Neural cell (in vitro differentiated cells): ENCODE measurements around the gene DAND5. TPM values are rescaled to one million over a fixed set of nuclear protein-coding genes. Genes with fewer than 3 reads are reported as not detected.

Source experiments
- H2AFZ ChIP-seq: fragments of 200-600, 300-800 bp; sonication (generic), shearing (Covaris generic); 2 replicates; pipeline ENCODE4 v1.6.0; 2014; ENCODE audit warnings: low read depth, mild to moderate bottlenecking, antibody characterized with exemption, low read length, moderate library complexity
- H3F3A ChIP-seq: fragments of 200-600 bp; shearing (Covaris generic); 2 replicates; pipeline ENCODE4 v1.6.1; 2016; ENCODE audit warnings: mild to moderate bottlenecking, moderate library complexity, mixed read lengths, antibody characterized with exemption, low read length; ENCODE audit not compliant: insufficient read depth, poor library complexity, severe bottlenecking
- H3K27ac ChIP-seq: fragments of 200-600, 300-800 bp; sonication (generic), shearing (Covaris generic); 2 replicates; pipeline ENCODE4 v1.5.1; 2014; ENCODE audit warnings: mild to moderate bottlenecking, low read length, moderate library complexity
- H3K27me3 ChIP-seq: fragments of 300-800, 200-600 bp; sonication (generic), shearing (Covaris generic); 2 replicates; pipeline ENCODE4 v1.6.0; 2014; ENCODE audit warnings: mild to moderate bottlenecking, low read depth, low read length, moderate library complexity; ENCODE audit not compliant: insufficient read depth
- H3K36me3 ChIP-seq: fragments of 300-800, 200-600 bp; sonication (generic), shearing (Covaris generic); 2 replicates; pipeline ENCODE4 v1.5.1; 2014; ENCODE audit warnings: mild to moderate bottlenecking, antibody characterized with exemption, low read length, moderate library complexity; ENCODE audit not compliant: insufficient read depth
- H3K4me2 ChIP-seq: fragments of 300-800, 200-600 bp; sonication (generic), shearing (Covaris generic); 2 replicates; pipeline ENCODE4 v1.6.0; 2014; ENCODE audit warnings: mild to moderate bottlenecking, low read length
- H3K4me3 ChIP-seq: fragments of 300-800, 200-600 bp; sonication (generic), shearing (Covaris generic); 2 replicates; pipeline ENCODE4 v1.5.1; 2014; ENCODE audit warnings: mild to moderate bottlenecking, low read length, moderate library complexity
- H3K79me2 ChIP-seq: fragments of 200-600 bp; shearing (Covaris generic); replicated peaks from 2 replicates; pipeline ENCODE4 v1.6.0; 2014; ENCODE audit warnings: mild to moderate bottlenecking, low read length, moderate library complexity; ENCODE audit not compliant: insufficient read depth
- H3K9ac ChIP-seq: fragments of 300-800, 200-600 bp; sonication (generic), shearing (Covaris generic); 2 replicates; pipeline ENCODE4 v1.6.1; 2016; ENCODE audit warnings: mild to moderate bottlenecking, low read length, mixed read lengths
- H3K9me2 ChIP-seq: fragments of 200-600 bp; shearing (Covaris generic); 2 replicates; pipeline ENCODE4 v1.6.1; 2016; ENCODE audit warnings: mild to moderate bottlenecking, low read length, mixed read lengths; ENCODE audit not compliant: insufficient read depth
- H3K9me3 ChIP-seq: fragments of 200-600, 300-800 bp; sonication (generic), shearing (Covaris generic); 2 replicates; pipeline ENCODE4 v1.6.1; 2016; ENCODE audit warnings: mild to moderate bottlenecking, mixed run types, low read length, moderate library complexity, mixed read lengths
- H4K20me1 ChIP-seq: fragments of 200-600 bp; shearing (Covaris generic); 2 replicates; pipeline ENCODE4 v1.6.1; 2016; ENCODE audit warnings: mild to moderate bottlenecking, mixed run types; ENCODE audit not compliant: insufficient read depth
- EP300 ChIP-seq: fragments of 450-650 bp; conservative IDR thresholded peaks from 2 replicates; pipeline ENCODE4 v1.6.1; 2014; ENCODE audit warnings: antibody characterized with exemption, mild to moderate bottlenecking, moderate library complexity; ENCODE audit not compliant: poor library complexity, severe bottlenecking
- EZH2 ChIP-seq: fragments of 200-600, 300-800 bp; shearing (Covaris generic), sonication (generic); IDR thresholded peaks from 2 replicates; pipeline ENCODE4 v1.6.1; 2014; ENCODE audit warnings: antibody characterized with exemption, low read length, borderline replicate concordance, mild to moderate bottlenecking; ENCODE audit not compliant: insufficient read depth, poor library complexity, severe bottlenecking
- MXI1 ChIP-seq: fragments of 450-650 bp; conservative IDR thresholded peaks from 2 replicates; pipeline ENCODE4 v1.6.1; 2014; ENCODE audit warnings: antibody characterized with exemption, mild to moderate bottlenecking; ENCODE audit not compliant: poor library complexity, severe bottlenecking
- POLR2AphosphoS5 ChIP-seq: IDR thresholded peaks from 2 replicates; pipeline ENCODE4 v1.6.1; 2012
- RAD21 ChIP-seq: fragments of 450-650 bp; conservative IDR thresholded peaks from 2 replicates; pipeline ENCODE4 v1.6.1; 2014; ENCODE audit warnings: antibody characterized with exemption, mild to moderate bottlenecking, moderate library complexity
- SMC3 ChIP-seq: fragments of 450-650 bp; conservative IDR thresholded peaks from 2 replicates; pipeline ENCODE4 v1.6.1; 2014; ENCODE audit warnings: antibody characterized with exemption, mild to moderate bottlenecking, moderate library complexity; ENCODE audit not compliant: poor library complexity
- TAF1 ChIP-seq: IDR thresholded peaks from 2 replicates; pipeline ENCODE4 v1.6.1; 2012; ENCODE audit warnings: low read depth
- polyA plus RNA-seq: library from polyadenylated mRNA; depleted of rRNA; stranded (reverse); fragments of >200 nt; gene quantifications from 2 replicates; pipeline ENCODE4 v1.2.3, GENCODE V29; 2014
- TF ChIP-seq, protein P1 (sequence below): IDR thresholded peaks from 2 replicates; pipeline ENCODE4 v1.6.1; 2012; ENCODE audit warnings: borderline replicate concordance
- TF ChIP-seq, protein P2 (sequence below): fragments of 450-650 bp; IDR thresholded peaks from 2 replicates; pipeline ENCODE4 v1.5.1; 2014; ENCODE audit warnings: antibody characterized with exemption, mild to moderate bottlenecking, moderate library complexity; ENCODE audit not compliant: poor library complexity, severe bottlenecking

The DAND5 gene
- polyA plus RNA-seq, 1 donor from 2014 or later: not detected

DNA sequence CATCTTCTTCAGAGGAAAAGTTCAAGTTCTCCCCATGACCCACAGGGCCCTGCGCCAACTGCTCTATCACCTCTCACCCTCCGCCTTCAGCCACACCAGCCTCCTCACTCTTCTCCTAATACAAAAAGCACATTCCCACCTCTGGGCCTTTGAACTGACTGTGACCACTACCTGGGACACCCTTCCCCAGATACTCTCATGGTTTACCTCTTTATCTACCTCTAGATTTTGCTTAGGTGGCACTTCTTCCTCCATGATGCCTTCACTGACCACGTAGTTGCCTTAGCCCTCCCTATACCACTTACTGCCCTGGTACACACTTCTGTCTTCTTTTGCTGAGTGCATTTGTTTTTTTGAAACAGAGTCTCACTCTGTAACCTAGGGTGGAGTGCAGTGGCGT, 46.4 kb upstream of the DAND5 start:
- TF ChIP-seq TAF1 (no peak), MXI1 (no peak), EZH2 (no peak), RAD21 (no peak), SMC3 (no peak), EP300 (no peak), POLR2AphosphoS5 (no peak)
- TF ChIP-seq, protein P1, sequence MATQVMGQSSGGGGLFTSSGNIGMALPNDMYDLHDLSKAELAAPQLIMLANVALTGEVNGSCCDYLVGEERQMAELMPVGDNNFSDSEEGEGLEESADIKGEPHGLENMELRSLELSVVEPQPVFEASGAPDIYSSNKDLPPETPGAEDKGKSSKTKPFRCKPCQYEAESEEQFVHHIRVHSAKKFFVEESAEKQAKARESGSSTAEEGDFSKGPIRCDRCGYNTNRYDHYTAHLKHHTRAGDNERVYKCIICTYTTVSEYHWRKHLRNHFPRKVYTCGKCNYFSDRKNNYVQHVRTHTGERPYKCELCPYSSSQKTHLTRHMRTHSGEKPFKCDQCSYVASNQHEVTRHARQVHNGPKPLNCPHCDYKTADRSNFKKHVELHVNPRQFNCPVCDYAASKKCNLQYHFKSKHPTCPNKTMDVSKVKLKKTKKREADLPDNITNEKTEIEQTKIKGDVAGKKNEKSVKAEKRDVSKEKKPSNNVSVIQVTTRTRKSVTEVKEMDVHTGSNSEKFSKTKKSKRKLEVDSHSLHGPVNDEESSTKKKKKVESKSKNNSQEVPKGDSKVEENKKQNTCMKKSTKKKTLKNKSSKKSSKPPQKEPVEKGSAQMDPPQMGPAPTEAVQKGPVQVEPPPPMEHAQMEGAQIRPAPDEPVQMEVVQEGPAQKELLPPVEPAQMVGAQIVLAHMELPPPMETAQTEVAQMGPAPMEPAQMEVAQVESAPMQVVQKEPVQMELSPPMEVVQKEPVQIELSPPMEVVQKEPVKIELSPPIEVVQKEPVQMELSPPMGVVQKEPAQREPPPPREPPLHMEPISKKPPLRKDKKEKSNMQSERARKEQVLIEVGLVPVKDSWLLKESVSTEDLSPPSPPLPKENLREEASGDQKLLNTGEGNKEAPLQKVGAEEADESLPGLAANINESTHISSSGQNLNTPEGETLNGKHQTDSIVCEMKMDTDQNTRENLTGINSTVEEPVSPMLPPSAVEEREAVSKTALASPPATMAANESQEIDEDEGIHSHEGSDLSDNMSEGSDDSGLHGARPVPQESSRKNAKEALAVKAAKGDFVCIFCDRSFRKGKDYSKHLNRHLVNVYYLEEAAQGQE: no peak
- TF ChIP-seq, protein P2, sequence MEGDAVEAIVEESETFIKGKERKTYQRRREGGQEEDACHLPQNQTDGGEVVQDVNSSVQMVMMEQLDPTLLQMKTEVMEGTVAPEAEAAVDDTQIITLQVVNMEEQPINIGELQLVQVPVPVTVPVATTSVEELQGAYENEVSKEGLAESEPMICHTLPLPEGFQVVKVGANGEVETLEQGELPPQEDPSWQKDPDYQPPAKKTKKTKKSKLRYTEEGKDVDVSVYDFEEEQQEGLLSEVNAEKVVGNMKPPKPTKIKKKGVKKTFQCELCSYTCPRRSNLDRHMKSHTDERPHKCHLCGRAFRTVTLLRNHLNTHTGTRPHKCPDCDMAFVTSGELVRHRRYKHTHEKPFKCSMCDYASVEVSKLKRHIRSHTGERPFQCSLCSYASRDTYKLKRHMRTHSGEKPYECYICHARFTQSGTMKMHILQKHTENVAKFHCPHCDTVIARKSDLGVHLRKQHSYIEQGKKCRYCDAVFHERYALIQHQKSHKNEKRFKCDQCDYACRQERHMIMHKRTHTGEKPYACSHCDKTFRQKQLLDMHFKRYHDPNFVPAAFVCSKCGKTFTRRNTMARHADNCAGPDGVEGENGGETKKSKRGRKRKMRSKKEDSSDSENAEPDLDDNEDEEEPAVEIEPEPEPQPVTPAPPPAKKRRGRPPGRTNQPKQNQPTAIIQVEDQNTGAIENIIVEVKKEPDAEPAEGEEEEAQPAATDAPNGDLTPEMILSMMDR: no peak
- Histone ChIP-seq H3K27ac (no peak overlapping the region), H3K9me3 (no peaks in the 10 kb centered on the region), H3K4me2 (no peak overlapping the region), H3K9ac (no peak overlapping the region), H3F3A (no peaks in the 10 kb centered on the region), H2AFZ (no peak overlapping the region), H3K4me3 (no peak overlapping the region), H3K9me2 (no peaks in the 10 kb centered on the region), H3K27me3 (no peaks in the 10 kb centered on the region), H3K36me3 (no peaks in the 10 kb centered on the region), H3K79me2 (no peaks in the 10 kb centered on the region), H4K20me1 (no peaks in the 10 kb centered on the region)

DNA sequence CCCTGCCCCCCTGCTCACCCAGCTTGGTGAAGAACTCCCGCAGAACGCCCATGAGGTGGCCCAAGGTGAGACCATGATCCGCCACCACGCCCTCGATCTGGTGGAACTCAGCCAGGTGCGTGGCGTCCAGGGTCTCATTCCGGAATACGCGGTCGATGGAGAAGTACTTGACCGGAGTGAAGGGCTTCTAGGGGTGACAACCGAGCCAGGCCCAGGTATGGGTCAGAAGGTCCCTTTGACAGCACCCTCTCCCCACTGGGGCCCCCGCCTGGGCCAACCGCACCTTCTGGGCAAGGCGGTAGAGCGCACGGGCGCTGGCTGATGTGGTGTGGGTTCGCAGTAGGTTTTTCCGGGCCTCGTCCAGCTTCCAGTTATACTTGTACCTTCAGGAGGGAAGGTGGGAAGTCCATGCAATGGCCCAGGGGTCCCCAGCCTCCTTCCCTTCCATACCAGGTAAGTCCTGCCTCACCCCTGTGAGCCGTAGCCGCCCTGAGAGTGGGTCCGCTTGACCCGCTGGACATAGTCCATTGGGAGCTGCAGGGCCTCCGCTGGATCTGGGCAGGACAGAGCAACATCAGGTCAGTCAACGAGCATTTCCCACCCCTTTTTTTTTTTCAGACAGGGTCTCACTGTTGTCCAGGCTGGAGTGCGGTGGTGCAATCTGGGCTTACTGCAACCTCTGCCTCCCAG, 44.6 kb upstream of the DAND5 start:
- Histone ChIP-seq H2AFZ (no peak overlapping the region), H3K9ac (no peak overlapping the region), H3K36me3 (no peaks in the 10 kb centered on the region), H3K27me3 (no peaks in the 10 kb centered on the region), H3K9me2 (no peaks in the 10 kb centered on the region), H3F3A (no peaks in the 10 kb centered on the region), H3K27ac (no peak overlapping the region), H4K20me1 (no peaks in the 10 kb centered on the region), H3K4me3 (no peak overlapping the region), H3K79me2 (no peaks in the 10 kb centered on the region), H3K4me2 (no peak overlapping the region), H3K9me3 (no peaks in the 10 kb centered on the region)
- no peak for TF ChIP-seq EP300
- TF ChIP-seq SMC3: no peak
- TF ChIP-seq, protein P2: no peak
- TF ChIP-seq RAD21: no peak
- TF ChIP-seq POLR2AphosphoS5: no peak
- TF ChIP-seq EZH2: no peak
- TF ChIP-seq TAF1: no peak
